KOPT-K1 (cell line): Measurements from ENCODE around the gene DNAH8.
"Not testable (repeated sequence)": the region's sequence is repeated elsewhere in the genome, so short reads cannot be mapped to it uniquely, and the experiment has no call there.

Experiments used
- H3K27ac ChIP-seq: fragments of 200-600 bp; sonication (generic); 2 replicates; pipeline ENCODE4 v1.5.1; 2016; ENCODE audit warnings: antibody characterized with exemption, mild to moderate bottlenecking, low read depth, low read length; ENCODE audit not compliant: poor library complexity, severe bottlenecking
- H3K36me3 ChIP-seq: fragments of 200-600 bp; sonication (generic); 2 replicates; pipeline ENCODE4 v1.5.1; 2017; ENCODE audit warnings: antibody characterized with exemption, mild to moderate bottlenecking, low read length, moderate library complexity; ENCODE audit not compliant: insufficient read depth
- H3K9me3 ChIP-seq: fragments of 200-600 bp; sonication (generic); 2 replicates; pipeline ENCODE4 v1.5.1; 2017; ENCODE audit warnings: antibody characterized with exemption, low read length, mild to moderate bottlenecking; ENCODE audit not compliant: insufficient read depth, poor library complexity, severe bottlenecking

Gene DNAH8

DNA sequence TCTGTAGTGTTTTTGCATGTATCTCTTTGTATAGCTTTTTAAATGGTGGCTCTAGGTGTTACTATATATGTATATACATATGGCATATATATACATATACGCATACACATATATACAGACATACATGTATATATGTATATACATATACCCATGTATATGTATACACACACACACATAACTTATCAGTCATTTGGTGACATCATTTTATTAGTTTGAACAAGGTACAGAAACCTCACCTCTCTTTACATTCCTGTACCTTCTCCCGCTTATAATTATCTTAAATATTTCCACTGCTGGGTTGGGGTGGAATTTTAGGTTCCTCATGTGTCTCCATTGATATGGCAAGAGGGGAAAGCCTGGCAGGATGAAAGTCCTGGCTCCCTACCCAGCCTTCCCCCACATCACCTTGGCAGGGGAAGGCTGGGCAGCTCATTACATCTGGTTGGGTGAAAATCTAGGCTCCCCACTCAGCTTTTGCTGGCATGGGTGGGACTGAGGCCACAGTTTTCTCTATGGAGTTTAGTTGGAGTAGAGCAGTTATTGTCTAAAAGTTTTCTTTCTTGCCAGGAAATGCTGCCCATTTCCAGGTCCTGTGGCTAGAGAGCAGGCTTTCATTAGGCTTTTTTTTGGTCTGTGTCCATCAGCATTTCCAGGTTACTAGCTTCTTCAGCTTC is 19.7 kb upstream of the DNAH8 start:
- Histone ChIP-seq H3K36me3 (peaks cover 29% of the 10 kb centered on the region), H3K27ac (no peak overlapping the region), H3K9me3 (peaks cover 12% of the 10 kb centered on the region)

DNA sequence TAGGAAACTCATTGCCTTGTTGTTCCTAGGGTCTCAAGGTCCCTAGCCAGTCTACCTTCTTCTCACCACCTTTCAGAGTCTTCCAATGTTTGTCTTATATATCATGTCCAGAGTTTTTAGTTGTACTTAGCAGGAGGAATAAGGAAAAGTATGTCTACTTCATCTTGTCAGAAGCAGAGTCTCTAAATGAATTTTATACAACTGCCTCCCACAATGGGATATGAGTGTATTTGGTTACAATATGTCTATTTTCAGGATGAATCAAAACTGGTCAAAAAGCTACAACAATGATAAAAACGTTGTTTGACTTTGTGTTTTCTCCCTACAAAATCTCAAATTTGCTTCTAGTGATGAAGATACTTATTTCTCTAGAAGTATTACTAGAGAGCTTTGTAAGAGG is 19.2 kb upstream of the DNAH8 start:
- H3K27ac ChIP-seq, result no peak overlapping the region
- peaks cover 17% of the 10 kb centered on the region for H3K9me3 ChIP-seq
- H3K36me3 ChIP-seq, result peaks cover 34% of the 10 kb centered on the region

DNA sequence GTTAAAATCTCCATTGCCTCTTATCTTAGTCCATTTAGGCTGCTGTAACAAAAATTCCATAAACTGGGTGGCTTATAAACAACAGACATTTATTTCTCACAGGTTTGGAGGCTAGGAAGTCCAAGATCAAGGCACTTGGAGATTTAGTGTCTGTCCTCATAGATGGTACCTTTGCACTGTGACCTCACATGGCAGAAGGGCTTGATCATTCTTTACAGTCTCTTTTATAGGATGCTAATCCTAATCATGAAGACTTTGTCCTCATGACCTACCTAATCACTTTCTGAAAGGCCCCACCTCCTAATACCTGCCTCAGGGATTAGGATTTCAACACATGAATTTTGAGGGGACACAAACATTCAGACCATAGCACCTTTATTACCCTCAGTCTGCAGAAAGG is 18.8 kb upstream of the DNAH8 start:
- H3K27ac ChIP-seq, result no peak overlapping the region
- peaks cover 38% of the 10 kb centered on the region for H3K36me3 ChIP-seq
- H3K9me3 ChIP-seq, result peaks cover 21% of the 10 kb centered on the region

DNA sequence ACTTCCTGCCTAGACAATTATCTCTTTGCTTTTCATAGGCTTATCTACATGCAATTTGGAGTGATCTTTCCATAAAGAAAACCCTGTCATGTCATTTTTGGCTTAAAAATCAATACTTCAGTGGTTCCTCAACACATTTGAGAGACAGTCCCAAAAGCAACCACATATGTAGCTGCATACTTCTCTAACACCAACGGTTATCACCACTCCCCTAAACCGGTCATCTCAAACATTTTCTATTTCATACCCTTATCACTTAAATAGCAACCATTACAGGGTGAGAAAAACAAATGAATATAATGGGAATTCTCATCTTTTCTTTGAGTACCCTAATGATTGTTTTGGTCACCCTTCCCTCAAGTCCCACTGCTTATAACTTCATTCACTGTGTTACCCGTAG is 17.3 kb upstream of the DNAH8 start:
- H3K36me3 ChIP-seq, result peaks cover 40% of the 10 kb centered on the region
- peaks cover 25% of the 10 kb centered on the region for H3K9me3 ChIP-seq

DNA sequence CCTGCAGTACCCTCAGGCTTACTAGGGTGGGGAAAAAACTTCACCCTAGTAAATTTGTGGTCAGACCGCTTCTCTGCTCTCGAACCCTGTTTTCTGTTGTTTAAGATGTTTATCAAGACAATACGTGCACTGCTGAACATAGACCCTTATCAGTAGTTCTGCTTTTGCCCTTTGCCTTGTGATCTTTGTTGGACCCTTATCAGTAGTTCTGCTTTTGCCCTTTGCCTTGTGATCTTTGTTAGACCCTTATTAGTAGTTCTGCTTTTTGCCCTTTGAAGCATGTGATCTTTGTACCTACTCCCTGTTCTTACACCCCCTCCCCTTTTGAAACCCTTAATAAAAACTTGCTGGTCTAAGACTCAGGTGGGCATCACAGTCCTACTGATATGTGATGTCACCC is 15.4 kb upstream of the DNAH8 start:
- Histone ChIP-seq H3K9me3 (peaks cover 25% of the 10 kb centered on the region), H3K36me3 (peaks cover 37% of the 10 kb centered on the region)
- H3K27ac ChIP-seq, result not testable (repeated sequence)

More for the DNA sequence above, 17.3 kb upstream of the DNAH8 start:
- no peak overlapping the region for H3K27ac ChIP-seq

DNA sequence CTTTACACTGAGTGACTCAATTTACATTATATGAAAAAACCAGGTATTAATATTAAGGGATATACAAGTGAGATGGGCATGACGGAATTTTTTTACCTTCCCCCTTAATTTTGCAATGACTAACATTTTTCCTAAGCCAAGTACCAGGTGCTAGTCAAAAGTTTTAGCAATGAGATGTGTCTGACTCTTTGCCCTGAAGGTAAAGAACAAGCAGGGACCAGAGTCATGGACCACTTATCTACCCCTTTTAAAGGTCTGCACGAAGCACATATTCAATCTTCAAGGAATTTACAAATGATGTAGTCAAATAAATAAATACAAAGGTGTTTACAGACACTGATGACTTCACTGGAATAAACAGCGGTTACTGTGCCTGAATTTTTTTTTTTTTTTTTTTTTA is 13.6 kb upstream of the DNAH8 start:
- no peak overlapping the region for H3K27ac ChIP-seq
- peaks cover 23% of the 10 kb centered on the region for H3K36me3 ChIP-seq
- H3K9me3 ChIP-seq, result peaks cover 25% of the 10 kb centered on the region

DNA sequence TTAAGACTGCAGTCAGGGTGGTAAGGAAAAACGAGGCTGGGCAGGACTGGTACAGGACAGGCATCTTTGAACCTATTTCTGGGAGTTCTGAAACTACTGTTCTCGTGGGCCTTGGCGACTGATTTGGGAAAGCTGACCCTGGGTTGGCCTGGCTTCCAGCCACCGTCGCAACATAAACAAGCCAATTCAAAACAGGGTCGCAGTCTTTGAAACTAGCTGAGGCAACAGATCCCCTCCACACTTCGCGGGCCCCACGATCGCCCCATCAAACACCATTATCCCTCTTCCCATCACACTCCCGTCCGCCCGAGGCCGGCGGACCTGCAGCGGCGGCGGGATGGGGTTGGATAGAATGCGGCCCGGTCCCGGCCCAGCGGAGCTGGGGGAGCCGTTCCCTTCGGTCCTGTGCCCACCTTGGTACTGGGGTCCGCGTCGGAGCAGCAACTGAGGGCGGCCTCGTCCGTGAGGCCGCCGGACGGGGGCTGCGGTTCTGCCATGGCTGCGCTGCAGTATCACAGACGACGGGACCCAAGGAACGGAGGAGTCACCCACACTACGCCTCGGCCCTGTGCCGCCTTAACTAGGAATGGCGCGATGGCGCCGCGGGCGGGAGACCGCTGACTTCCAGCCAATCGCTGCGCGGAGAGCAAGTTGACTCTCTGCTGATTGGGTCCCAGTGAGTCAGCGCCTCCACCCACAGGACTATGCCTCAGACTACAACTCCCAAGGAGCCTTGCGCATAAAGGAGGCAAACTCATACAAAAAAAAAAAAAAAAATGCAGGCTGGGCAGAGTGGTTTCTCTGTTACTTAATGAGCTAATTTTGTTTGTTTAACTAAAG is 12.3 kb upstream of the DNAH8 start, which contains the start of gene GLO1:
GLO1 (minus strand) TSS at position 588 of the 840 bp plus-strand sequence; CDS start at position 497, 91 bp downstream.
- H3K9me3 ChIP-seq, result peaks cover 25% of the 10 kb centered on the region
- H3K36me3 ChIP-seq, result peaks cover 16% of the 10 kb centered on the region
- H3K27ac ChIP-seq, result peak within 1 kb of the TSS; percentile 80

DNA sequence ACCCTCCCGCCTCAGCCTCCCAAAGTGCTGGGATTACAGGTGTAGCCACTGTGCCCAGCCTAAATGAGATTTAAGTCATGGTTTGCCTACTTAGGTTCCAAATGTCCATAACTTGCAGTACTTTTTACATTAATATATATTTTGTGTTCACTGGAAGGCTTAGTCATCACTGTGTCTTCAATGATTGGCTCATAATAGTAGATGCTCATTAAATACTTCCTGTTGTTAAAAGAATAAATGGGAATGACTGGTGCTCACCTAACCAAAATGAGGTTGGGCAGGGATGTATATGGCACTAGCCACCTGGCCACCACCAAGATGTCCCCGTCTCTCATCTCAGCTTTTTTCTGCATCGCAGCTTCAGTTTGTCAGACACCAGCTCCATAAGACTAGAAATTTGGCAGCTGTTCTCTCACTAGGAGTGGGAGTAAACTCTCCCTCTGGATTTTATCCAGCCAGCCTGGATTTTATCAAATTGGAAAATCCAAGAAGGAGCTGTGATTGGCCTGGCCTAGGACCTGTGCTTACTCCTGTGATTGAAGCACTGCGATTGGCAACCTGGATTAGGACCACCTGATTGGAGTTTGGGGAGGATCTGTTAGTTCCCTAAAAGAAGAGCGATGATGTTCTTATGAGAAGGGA is 11.0 kb upstream of the DNAH8 start:
- H3K27ac ChIP-seq, result no peak overlapping the region
- peaks cover 16% of the 10 kb centered on the region for H3K36me3 ChIP-seq
- peaks cover 25% of the 10 kb centered on the region for H3K9me3 ChIP-seq

DNA sequence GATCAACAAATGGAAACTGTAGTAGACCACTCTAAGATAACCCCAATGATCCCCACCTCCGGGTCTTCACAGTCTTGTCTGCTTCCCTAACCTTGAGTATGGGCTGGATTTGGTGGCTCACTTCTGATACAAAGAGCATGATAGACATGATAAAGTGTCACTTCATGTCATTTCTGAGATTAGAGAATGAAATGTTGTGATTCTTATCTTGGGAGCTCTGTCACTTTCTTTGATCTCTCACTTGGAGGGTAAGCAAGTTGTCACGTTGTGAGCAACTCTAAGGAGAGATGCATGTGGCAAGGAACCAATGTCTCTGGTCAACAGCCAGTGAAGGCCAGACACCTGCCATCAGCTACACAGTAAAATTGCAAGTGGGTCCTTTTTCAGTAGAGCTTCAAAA is 9.2 kb upstream of the DNAH8 start:
- Histone ChIP-seq H3K36me3 (peaks cover 6% of the 10 kb centered on the region), H3K27ac (no peak overlapping the region), H3K9me3 (peaks cover 8% of the 10 kb centered on the region)

DNA sequence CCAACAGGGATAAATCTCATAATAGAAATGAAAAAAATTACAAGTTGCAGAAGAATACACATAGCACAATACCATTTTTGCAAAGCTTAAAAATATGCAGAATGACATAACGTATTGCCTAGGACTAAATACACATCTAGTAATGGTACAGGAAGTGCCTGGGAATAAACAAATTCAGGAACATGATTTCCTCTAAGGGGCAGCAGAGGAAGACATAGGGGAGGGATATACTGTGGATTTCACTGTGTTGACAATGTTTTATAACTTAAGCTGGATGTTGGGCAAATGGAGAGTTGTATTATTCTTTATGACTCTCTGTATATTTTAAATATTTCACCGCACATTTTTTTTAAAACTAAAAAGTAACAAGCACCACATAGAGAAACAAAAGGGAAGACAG is 6.6 kb upstream of the DNAH8 start:
- no peak overlapping the region for H3K27ac ChIP-seq
- no peaks in the 10 kb centered on the region for H3K9me3 ChIP-seq
- no peaks in the 10 kb centered on the region for H3K36me3 ChIP-seq

DNA sequence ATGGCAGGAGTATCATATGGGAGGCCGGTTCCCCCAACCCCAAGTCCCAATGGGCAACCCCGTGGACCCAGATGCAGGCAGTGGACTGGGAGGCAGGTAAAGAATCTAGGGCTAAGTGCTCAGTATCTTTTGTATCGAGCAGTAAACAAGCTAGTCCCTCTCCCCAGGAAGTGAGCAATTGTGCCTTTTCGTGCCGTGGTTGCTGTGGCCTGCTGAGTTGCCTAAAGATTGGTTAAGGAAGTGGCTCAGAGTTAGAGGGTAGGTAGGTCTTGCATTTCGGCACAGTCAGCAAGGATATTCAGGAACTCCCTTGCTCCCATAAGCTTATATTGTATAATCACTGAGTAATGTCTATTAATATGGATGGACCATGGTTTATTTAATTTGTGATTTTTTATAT is 1.3 kb upstream of the DNAH8 start:
- H3K9me3 ChIP-seq, result no peaks in the 10 kb centered on the region
- no peaks in the 10 kb centered on the region for H3K36me3 ChIP-seq
- no peak overlapping the region for H3K27ac ChIP-seq

DNA sequence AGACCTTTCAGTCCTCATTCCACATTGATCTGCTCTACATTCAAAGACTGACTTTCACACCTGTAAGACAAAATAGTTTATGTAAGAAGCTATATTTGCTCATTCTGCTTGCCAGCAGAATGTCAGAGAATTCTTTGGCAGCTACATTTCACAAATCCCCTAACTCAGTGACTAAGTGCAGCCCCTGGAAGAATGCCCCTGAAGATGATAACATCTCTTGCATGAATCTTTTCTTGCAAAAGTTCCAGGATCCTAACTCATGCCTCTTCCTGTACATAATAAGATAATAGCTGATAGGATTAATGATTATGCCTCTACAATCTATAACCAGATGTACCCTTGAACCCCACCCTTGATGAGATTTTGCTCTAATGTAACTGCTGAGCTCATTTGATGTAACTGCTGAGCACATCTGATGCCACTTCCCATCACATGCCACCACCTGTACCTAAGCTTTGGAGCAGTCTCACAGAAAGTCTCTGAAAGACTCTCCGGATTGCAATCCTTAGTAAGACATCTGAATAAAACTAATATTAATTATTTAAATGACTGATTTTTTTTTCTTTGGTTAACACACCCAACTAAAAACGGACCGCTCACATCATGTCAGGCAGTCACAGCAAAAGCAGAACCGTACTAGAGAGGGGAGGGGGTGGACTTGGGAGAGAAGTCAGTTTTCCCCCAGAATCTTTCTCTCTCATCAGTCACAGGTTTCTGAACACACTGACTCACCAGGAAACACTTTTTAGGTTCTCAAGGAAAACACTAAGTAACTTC is 684 bp upstream of the DNAH8 start:
- Histone ChIP-seq H3K27ac (no peak overlapping the region), H3K9me3 (no peaks in the 10 kb centered on the region), H3K36me3 (no peaks in the 10 kb centered on the region)

DNA sequence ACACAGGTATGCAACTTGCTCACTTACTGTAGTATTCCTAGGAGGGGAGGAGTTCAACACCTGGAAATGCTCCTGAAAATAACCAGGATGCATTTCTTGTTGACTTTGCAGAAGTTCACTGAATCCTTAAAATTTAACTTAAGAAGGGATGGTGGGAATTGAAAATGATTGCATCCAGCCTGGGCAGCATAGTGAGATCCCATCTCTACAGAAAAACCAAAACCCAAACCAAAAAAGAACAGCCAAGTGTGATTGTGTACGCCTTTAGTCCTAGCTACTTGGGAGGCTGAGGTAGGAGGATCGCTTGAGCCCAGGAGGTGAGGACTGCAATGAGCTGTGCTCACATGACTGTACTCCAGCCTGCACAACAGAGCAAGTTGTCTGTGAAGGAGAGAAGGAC is 1.7 kb downstream of the DNAH8 start:
- no peak overlapping the region for H3K27ac ChIP-seq
- H3K36me3 ChIP-seq, result no peaks in the 10 kb centered on the region
- H3K9me3 ChIP-seq, result no peaks in the 10 kb centered on the region

DNA sequence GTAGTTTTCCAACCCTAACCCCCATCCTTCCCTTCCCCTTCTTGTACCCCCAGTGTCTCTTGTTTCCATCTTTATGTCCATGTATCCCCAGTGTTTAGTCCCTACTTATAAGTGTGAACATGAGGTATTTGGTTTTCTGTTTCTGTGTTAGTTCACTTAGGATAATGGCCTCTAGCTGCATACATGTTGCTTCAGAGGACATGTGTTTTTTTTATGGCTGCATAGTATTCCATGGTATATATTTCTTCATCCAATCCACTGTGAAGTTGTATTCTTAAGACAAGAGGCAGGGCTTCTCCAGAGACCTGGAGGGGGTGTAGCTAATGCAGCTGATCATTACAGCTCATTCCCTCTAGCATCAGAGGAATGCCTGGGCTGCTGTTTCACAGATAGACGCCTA is 4.2 kb downstream of the DNAH8 start:
- no peak overlapping the region for H3K27ac ChIP-seq
- H3K36me3 ChIP-seq, result no peaks in the 10 kb centered on the region
- no peaks in the 10 kb centered on the region for H3K9me3 ChIP-seq

DNA sequence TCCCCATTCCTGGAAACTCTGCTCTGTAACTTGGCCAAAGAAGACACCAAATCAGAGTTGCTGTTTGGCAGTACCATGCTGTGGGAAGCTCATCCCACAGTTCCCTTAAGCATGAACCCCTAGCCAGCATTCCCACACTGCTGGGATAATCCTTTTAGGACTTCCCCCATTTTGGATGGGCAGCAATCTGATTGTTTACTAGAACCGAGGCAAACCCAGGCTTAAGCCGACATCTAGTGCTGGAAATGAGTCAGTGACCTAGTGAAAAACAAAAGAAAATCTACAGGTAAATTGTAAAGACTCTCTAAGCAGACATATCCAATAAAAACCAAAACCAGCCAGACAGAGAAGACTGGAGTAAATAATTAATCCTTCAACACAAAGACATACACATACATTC is 5.2 kb downstream of the DNAH8 start:
- no peaks in the 10 kb centered on the region for H3K9me3 ChIP-seq
- H3K27ac ChIP-seq, result no peak overlapping the region
- H3K36me3 ChIP-seq, result no peaks in the 10 kb centered on the region
